ENCODE data around the gene ADAMTS6.
A peak's percentile ranks its signal among the peaks of the same experiment; 100 is the strongest.

The ADAMTS6 gene

DNA sequence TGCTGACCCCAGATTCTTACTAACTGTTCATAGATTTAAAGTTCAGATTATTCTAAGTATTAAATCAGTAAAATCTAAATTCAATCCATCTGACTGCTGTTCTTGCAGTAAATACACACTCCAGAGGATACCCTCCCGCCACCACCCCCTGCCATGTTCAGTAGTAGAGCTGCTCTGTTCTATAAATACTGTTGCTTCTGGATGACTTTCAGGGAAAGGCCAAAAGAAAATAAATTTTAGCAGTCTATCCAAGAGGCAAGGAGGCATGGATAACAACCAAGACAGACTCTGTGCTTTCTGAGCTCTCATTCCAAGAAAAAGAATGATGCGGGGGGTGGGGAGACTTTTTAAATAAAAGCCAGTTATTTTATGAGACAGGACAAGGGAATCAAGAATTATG, 115.1 kb downstream of the ADAMTS6 start:
- Histone ChIP-seq H3K4ac (ENCODE audit: low read depth in 1 of 2, low read length in 2 of 2) (no peak overlapping the region), H3K36me3 (ENCODE audit: control insufficient read depth in 1 of 2, insufficient read depth in 2 of 2, low read depth in 1 of 2, low read length in 2 of 2) (peaks cover 0 to 16% of the 10 kb centered on the region in 2 experiments), H2BK12ac (ENCODE audit: low read length in 2 of 2) (no peak overlapping the region), H2BK120ac (ENCODE audit: low read depth, low read length) (no peak overlapping the region), H3K79me1 (replicated peaks; ENCODE audit: low read length, poor library complexity, severe bottlenecking) (no peaks in the 10 kb centered on the region), H3K4me2 (ENCODE audit: low read length, poor library complexity, severe bottlenecking) (no peak overlapping the region), H4K91ac (ENCODE audit: low read length) (no peak overlapping the region), H3K4me1 (ENCODE audit: control insufficient read depth, insufficient read depth, low read depth, low read length) (no peaks in the 10 kb centered on the region), H4K8ac (ENCODE audit: low read length) (no peak overlapping the region), H3K14ac (ENCODE audit: low read length in 2 of 2) (no peak overlapping the region), H3K18ac (ENCODE audit: low read depth in 1 of 2, low read length in 2 of 2) (no peak overlapping the region), H2BK15ac (ENCODE audit: low read depth, poor library complexity, severe bottlenecking) (no peak overlapping the region), H2AK5ac (ENCODE audit: low read length, severe bottlenecking) (no peak overlapping the region), H3K27ac (ENCODE audit: low read length, poor library complexity, severe bottlenecking) (no peak overlapping the region), H2AFZ (ENCODE audit: low read depth, low read length) (no peak overlapping the region), H3K4me3 (ENCODE audit: insufficient read depth in 1 of 2, low read depth in 1 of 2, low read length in 2 of 2) (no peak overlapping the region), H3K9ac (ENCODE audit: low read length) (no peak overlapping the region), H3K27me3 (ENCODE audit: control insufficient read depth in 1 of 2, insufficient read depth in 1 of 2, low read length in 2 of 2) (no peaks in the 10 kb centered on the region), H2BK5ac (ENCODE audit: low read depth, low read length, poor library complexity, severe bottlenecking) (no peak overlapping the region), H3K9me3 (ENCODE audit: control insufficient read depth, low read length) (no peaks in the 10 kb centered on the region), H3K23ac (ENCODE audit: low read length in 2 of 2) (no peak overlapping the region)
- WGBS: no CpG with 5 or more reads among the region's 2 CpGs
- DNase-seq: no peak

DNA sequence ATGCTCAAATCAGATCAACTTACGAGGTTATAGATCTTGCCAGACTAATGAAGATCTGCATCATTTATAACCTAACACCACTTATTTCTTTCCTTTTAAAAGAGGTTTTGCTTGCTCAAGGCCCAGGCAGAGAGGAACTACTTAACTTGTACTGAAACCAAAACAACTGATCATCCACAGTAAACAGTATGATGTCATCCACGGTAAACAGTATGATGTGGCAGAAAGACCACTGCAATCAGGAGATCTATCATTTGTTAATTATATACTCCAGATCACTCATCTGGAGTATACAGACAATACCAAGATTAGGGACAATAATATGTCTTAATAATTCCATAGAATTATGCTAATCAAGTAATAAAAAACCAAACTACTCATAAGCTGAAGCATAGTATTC, 116.8 kb downstream of the ADAMTS6 start:
- Histone ChIP-seq H4K8ac (ENCODE audit: low read length) (no peak overlapping the region), H3K79me1 (replicated peaks; ENCODE audit: low read length, poor library complexity, severe bottlenecking) (no peaks in the 10 kb centered on the region), H3K23ac (ENCODE audit: low read length in 2 of 2) (no peak overlapping the region), H4K91ac (ENCODE audit: low read length) (no peak overlapping the region), H3K4me1 (ENCODE audit: control insufficient read depth, insufficient read depth, low read depth, low read length) (no peaks in the 10 kb centered on the region), H3K4me3 (ENCODE audit: insufficient read depth in 1 of 2, low read depth in 1 of 2, low read length in 2 of 2) (no peak overlapping the region), H2BK12ac (ENCODE audit: low read length in 2 of 2) (no peak overlapping the region), H3K18ac (ENCODE audit: low read depth in 1 of 2, low read length in 2 of 2) (no peak overlapping the region), H2BK15ac (ENCODE audit: low read depth, poor library complexity, severe bottlenecking) (no peak overlapping the region), H3K27me3 (ENCODE audit: control insufficient read depth in 1 of 2, insufficient read depth in 1 of 2, low read length in 2 of 2) (no peaks in the 10 kb centered on the region), H2BK5ac (ENCODE audit: low read depth, low read length, poor library complexity, severe bottlenecking) (no peak overlapping the region), H3K9ac (ENCODE audit: low read length) (peak overlapping the region; percentile 49), H3K4ac (ENCODE audit: low read depth in 1 of 2, low read length in 2 of 2) (no peak overlapping the region), H3K14ac (ENCODE audit: low read length in 2 of 2) (no peak overlapping the region), H2AK5ac (ENCODE audit: low read length, severe bottlenecking) (no peak overlapping the region), H3K9me3 (ENCODE audit: control insufficient read depth, low read length) (no peaks in the 10 kb centered on the region), H2BK120ac (ENCODE audit: low read depth, low read length) (no peak overlapping the region), H2AFZ (ENCODE audit: low read depth, low read length) (no peak overlapping the region), H3K27ac (ENCODE audit: low read length, poor library complexity, severe bottlenecking) (no peak overlapping the region), H3K4me2 (ENCODE audit: low read length, poor library complexity, severe bottlenecking) (no peak overlapping the region), H3K36me3 (ENCODE audit: control insufficient read depth in 1 of 2, insufficient read depth in 2 of 2, low read depth in 1 of 2, low read length in 2 of 2) (peaks cover 0 to 25% of the 10 kb centered on the region in 2 experiments)
- DNase-seq: peak; percentile 40
- 95% methylated on average over 1 of the region's 2 CpGs for WGBS

DNA sequence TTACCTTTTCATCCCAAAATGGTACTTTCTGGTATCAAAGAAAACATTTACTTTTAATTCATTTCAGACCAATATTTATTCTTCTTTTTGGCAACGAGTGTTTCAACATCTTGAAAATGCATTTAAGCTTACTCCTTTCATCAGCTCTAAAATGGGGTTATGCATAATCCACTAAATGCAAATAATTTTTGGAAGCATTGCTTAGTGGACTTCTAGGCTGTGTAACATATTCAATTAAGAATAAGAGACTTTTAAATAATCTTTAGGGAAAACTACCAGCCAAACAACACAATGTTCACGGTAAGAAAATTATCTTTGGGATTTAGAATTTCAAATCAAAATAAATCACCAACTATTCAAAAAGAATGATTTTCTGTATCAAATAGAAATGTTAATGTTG, 118.2 kb downstream of the ADAMTS6 start:
- Histone ChIP-seq H3K4ac (ENCODE audit: low read depth in 1 of 2, low read length in 2 of 2) (no peak overlapping the region), H3K9ac (ENCODE audit: low read length) (peak overlapping the region; percentile 64), H2AFZ (ENCODE audit: low read depth, low read length) (no peak overlapping the region), H2BK15ac (ENCODE audit: low read depth, poor library complexity, severe bottlenecking) (no peak overlapping the region), H2BK120ac (ENCODE audit: low read depth, low read length) (no peak overlapping the region), H2BK5ac (ENCODE audit: low read depth, low read length, poor library complexity, severe bottlenecking) (no peak overlapping the region), H3K14ac (ENCODE audit: low read length in 2 of 2) (no peak overlapping the region), H3K27me3 (ENCODE audit: control insufficient read depth in 1 of 2, insufficient read depth in 1 of 2, low read length in 2 of 2) (no peaks in the 10 kb centered on the region), H3K4me1 (ENCODE audit: control insufficient read depth, insufficient read depth, low read depth, low read length) (no peaks in the 10 kb centered on the region), H3K27ac (ENCODE audit: low read length, poor library complexity, severe bottlenecking) (no peak overlapping the region), H3K4me2 (ENCODE audit: low read length, poor library complexity, severe bottlenecking) (no peak overlapping the region), H4K8ac (ENCODE audit: low read length) (no peak overlapping the region), H2BK12ac (ENCODE audit: low read length in 2 of 2) (no peak overlapping the region), H3K9me3 (ENCODE audit: control insufficient read depth, low read length) (no peaks in the 10 kb centered on the region), H4K91ac (ENCODE audit: low read length) (no peak overlapping the region), H3K79me1 (replicated peaks; ENCODE audit: low read length, poor library complexity, severe bottlenecking) (no peaks in the 10 kb centered on the region), H3K23ac (ENCODE audit: low read length in 2 of 2) (no peak overlapping the region), H3K18ac (ENCODE audit: low read depth in 1 of 2, low read length in 2 of 2) (no peak overlapping the region), H3K4me3 (ENCODE audit: insufficient read depth in 1 of 2, low read depth in 1 of 2, low read length in 2 of 2) (no peak overlapping the region), H2AK5ac (ENCODE audit: low read length, severe bottlenecking) (no peak overlapping the region), H3K36me3 (ENCODE audit: control insufficient read depth in 1 of 2, insufficient read depth in 2 of 2, low read depth in 1 of 2, low read length in 2 of 2) (peaks cover 0 to 24% of the 10 kb centered on the region in 2 experiments)
- no peak for DNase-seq
- 80% methylated on average over 1 of the region's 2 CpGs for WGBS

DNA sequence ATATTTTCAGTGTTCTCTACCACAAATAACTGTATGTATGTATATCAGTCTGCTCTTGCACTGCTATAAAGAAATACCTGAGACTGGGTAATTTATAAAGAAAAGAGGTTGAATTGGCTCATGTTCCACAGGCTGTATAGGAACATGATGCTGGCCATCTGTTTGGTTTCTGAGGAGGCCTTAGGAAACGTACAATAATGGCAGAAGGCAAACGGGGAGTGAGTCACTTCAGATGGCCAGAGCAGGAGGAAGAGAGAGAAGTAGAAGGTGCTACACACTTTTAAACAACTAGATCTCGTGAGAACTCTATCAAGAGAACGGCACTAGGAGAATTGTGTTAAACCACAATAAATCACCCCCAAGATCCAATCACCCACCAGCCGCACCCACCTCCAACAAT, 121.7 kb downstream of the ADAMTS6 start:
- Histone ChIP-seq H3K14ac (ENCODE audit: low read length in 2 of 2) (no peak overlapping the region), H2BK15ac (ENCODE audit: low read depth, poor library complexity, severe bottlenecking) (no peak overlapping the region), H2BK5ac (ENCODE audit: low read depth, low read length, poor library complexity, severe bottlenecking) (no peak overlapping the region), H3K4me1 (ENCODE audit: control insufficient read depth, insufficient read depth, low read depth, low read length) (no peaks in the 10 kb centered on the region), H3K9me3 (ENCODE audit: control insufficient read depth, low read length) (no peaks in the 10 kb centered on the region), H3K23ac (ENCODE audit: low read length in 2 of 2) (no peak overlapping the region), H3K27ac (ENCODE audit: low read length, poor library complexity, severe bottlenecking) (no peak overlapping the region), H3K79me1 (replicated peaks; ENCODE audit: low read length, poor library complexity, severe bottlenecking) (no peaks in the 10 kb centered on the region), H4K91ac (ENCODE audit: low read length) (no peak overlapping the region), H2BK120ac (ENCODE audit: low read depth, low read length) (no peak overlapping the region), H3K4me3 (ENCODE audit: insufficient read depth in 1 of 2, low read depth in 1 of 2, low read length in 2 of 2) (peak overlapping the region in 1 of 2 experiments; percentile 1), H3K4me2 (ENCODE audit: low read length, poor library complexity, severe bottlenecking) (no peak overlapping the region), H3K9ac (ENCODE audit: low read length) (no peak overlapping the region), H2AFZ (ENCODE audit: low read depth, low read length) (no peak overlapping the region), H3K4ac (ENCODE audit: low read depth in 1 of 2, low read length in 2 of 2) (no peak overlapping the region), H3K36me3 (ENCODE audit: control insufficient read depth in 1 of 2, insufficient read depth in 2 of 2, low read depth in 1 of 2, low read length in 2 of 2) (peaks cover 0 to 14% of the 10 kb centered on the region in 2 experiments), H3K18ac (ENCODE audit: low read depth in 1 of 2, low read length in 2 of 2) (no peak overlapping the region), H2AK5ac (ENCODE audit: low read length, severe bottlenecking) (no peak overlapping the region), H3K27me3 (ENCODE audit: control insufficient read depth in 1 of 2, insufficient read depth in 1 of 2, low read length in 2 of 2) (no peaks in the 10 kb centered on the region), H4K8ac (ENCODE audit: low read length) (no peak overlapping the region), H2BK12ac (ENCODE audit: low read length in 2 of 2) (no peak overlapping the region)
- no peak for DNase-seq
- 69% methylated on average over 2 of the region's 5 CpGs for WGBS

All from mesenchymal stem cell (in vitro differentiated cells and primary cell).